GM21825 (cell line): ENCODE data around the gene VIPR2.
"Not testable (repeated sequence)": the region's sequence is repeated elsewhere in the genome, so short reads cannot be mapped to it uniquely, and the experiment has no call there.

Experiments
- ATAC-seq: cut with Tn5 transposase; IDR thresholded peaks from one replicate; pipeline ENCODE4 v1.9.1; 2021; ENCODE audit warnings: mild to moderate bottlenecking, moderate library complexity; ENCODE audit not compliant: unreplicated experiment

VIPR2 gene

DNA sequence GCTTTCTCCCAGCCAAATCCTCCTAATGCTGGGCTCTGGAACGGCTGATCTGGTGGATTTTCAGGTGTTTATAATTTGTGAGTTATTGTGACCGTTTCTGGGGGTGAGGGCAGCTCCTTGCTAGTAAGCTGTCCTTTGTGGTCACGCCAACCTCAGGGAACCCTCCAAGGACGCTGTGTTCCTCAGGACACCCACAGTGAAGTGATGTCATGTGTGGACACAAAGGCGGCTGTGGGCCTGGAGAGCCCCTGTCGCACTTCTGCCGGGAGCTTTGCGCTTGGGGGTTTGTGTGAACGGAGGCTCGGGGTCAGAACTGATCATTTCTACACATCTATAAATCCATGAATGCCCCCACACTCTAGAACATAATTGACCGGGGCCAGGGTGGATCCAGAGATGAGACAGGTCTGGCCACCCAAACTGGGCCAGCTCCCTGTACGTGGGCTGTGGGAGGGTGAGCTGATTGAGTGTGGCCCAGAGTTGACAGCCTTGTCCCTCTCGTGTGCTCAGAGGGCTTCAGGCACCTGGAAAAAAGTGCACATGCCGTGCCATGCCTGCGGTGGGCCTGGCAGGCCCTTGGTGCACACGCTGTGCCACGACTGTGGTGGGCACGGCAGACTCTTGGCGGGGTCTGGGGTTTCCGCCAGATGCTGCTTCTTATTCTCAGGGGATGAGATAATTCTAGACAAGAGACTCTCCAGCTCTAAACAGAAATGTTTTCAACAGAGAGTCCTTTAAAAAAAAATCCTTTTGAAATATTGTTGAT is 130.2 kb downstream of the VIPR2 start:
- no peak for ATAC-seq

DNA sequence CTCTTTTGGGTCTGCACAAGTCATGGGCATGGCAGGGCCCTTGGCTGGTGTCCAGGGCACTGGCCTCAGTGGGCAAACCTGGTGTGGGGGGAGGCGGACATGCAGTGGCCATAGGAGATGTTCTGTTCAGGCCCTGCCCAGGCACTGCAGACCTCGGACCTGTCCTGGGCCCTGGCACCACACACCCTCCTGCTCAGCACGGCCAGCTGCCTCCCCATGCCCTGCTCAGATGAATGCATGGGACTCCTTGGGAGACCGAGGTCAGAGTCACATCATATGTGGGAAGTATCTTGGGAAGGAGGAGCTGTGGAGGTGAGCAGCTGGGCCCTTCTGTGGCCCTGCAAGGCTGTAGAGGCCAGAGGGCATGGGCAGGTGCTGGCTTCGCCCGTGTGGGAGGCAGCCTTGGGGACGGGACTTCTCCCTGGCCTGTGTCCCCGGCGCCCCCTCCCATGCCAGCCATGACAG is 130.8 kb downstream of the VIPR2 start:
- no peak for ATAC-seq

DNA sequence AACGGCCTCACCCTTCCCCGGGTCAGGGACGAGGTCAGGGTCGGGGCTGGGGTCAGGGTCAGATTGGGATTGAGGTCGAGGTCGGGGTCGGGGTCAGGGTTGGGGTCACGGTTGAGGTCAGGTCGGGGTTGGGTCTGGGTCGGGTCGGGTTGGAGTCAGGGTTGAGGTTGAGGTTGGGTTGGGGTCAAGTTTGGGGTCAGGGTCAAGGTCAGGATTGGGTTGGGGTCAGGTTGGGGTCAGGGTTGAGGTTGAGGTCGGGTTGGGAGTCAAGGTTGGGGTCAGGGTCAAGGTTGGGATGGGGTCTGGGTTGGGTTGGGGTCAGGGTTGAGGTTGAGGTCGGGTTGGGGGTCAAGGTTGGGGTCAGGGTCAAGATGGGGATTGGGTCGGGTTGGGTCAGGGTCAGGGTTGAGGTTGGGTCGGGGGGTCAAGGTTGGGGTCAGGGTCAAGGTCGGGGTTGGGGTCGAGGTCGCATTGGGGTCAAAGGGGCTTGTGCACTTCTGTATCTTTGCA is 131.4 kb downstream of the VIPR2 start:
- ATAC-seq: no peak

DNA sequence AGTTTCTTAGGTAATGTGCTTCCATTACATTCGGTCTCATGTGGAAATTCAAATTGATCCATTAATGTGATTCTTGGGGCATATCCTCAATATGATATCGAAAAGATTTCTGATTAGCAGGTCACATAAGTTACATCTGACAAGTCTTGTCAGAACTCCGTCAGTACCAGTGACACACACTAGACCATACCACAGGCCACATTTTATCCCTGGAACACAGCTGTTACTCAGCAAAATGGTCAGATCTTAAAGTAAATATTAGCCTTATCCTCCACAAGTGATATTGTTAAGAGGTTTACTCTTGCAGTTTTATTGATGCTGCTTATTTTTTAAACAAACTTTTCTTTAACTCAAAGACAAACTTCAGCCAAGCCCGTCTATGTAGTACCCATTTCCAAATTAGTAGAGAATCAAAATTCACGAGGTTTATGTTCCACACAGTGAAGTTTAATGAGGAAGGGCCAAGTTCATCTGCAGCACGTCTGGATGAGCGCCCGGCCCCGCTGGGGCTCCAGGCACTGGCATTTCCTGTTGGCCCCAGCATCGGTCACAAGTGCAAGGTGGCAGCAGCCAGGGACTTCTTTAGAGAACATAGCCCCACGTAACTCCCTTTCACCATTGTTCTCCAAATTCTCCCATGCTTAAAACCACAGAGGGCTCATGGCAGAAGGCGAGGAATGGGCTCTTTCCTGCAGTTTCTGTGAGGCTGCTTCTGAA is 132.2 kb downstream of the VIPR2 start:
- ATAC-seq: no peak

DNA sequence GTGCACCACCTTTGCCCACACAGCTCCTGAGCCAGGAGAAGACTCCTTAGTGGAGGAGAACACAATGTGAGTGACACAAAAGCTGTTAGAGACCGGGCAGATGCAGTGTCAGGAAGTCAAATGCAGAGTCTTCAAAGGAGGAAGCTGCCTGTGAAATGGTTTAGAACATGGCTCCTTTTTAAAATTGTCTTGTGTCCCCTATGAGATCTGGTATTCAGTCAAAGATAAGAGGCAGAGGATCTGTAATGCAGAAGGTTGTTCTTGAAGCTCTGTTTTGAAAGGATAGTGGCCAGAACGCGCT is 133.0 kb downstream of the VIPR2 start:
- no peak for ATAC-seq

DNA sequence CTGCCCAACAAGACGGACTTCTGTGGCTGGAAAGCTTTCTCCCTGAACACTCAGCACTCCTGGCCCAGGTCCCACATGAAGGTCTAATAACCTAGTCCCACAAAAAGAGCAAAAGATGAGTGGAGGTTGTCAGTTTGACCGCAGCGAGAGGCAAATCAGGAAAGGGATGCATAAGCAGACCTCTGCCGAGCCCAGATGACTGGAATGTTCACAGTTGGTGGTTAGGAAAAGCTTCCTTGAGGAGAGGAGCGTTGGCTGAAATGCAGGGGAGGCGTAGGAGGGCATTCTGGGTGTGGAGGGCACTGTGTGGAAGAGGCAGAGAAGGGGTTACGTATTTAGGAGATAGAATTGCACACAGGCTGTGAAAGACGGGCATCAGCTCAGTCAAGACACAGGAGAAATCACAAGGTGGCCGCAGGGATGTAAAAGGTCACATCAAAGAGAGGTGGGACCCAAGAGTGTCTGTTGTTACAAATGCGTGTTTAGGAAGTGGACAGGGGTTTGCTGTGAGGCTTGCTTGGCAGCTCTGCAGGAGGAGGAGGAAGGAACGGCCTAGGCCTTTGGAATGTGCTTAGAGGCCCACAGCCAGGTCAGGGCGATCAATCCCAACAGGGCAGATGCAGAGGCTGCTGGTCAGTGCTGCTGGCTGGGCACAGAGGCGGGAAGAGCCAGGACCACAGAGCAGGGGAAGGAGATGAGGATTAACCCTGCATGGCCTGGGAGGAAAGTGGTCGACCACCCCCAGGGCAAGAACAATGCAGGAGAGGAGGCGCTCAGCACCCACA is 133.5 kb downstream of the VIPR2 start:
- no peak for ATAC-seq

DNA sequence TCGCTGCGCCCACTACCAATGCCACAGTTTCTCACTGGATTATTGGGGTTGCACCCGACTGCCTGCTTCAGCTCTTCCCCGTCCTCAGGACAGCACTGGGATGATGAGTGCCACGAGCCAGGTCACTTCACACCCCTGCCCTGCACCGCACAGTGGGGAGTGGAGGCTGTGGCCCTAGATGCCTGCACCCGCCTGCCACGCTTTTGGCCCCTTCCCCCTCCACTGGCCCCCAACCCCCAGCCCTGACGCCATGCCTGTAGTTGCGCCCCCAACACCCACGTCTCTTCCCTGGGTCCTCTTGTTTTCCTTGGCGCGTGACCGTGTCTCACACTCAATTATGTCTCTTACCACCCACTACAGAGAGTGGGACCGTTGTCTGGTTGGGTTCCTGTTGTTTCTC is 134.3 kb downstream of the VIPR2 start:
- no peak for ATAC-seq

DNA sequence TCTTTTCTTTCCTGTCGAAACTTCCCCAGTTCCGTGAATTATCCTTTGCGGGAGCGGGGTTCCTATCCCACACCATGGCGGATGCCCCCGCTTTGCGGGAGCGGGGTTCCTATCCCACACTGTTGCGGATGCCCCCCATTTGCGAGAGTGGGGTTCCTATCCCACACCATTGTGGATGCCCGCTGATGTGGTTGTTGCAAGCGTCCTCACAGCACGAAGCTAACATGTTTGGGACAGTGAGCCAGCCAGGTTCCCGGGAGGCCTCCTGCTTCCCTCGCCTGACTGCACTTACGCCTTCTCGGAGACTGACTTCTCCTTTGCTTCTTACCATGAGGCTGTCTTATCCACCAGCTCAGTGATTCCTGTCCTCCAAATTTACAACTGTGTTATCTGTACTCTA is 134.7 kb downstream of the VIPR2 start:
- no peak for ATAC-seq

DNA sequence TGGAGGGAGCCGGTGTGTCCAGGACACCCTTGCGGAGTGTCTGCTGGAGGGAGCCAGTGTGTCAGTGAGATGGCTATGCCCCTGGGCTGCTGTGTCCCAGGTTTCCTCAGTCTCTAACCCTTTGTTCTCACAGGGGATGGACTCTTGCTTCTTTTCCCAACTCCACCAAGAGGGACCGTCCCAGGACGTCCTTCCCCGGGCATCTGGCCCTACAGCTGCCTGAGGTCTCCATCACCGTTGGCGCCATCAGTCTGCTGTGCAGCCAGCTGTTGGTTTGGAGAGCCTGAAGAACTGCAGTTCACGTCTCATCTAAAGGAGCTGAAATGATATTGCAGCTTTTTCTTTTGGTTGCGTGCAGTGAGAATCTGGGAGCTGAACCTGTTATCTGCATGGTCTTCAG is 136.2 kb downstream of the VIPR2 start:
- ATAC-seq: no peak

DNA sequence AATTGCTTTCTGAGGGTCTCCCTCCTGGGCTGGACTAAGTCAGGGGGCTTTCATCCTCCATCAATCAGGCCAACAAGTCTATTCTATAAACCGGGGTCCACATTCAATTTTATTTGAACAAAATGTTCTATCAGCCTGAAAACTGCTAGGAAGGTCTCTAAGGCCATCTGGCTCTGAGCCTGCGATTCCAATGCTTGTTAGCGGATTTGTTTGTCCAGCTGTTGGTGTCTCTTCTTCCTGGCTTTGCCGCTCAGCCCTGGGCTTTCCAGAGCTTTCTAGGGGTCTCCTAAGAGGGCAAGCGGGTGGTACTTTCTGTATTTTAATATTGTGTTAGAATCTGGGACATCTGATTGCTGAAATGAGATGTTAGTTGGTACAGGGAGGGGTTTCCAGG is 136.7 kb downstream of the VIPR2 start:
- no peak for ATAC-seq

DNA sequence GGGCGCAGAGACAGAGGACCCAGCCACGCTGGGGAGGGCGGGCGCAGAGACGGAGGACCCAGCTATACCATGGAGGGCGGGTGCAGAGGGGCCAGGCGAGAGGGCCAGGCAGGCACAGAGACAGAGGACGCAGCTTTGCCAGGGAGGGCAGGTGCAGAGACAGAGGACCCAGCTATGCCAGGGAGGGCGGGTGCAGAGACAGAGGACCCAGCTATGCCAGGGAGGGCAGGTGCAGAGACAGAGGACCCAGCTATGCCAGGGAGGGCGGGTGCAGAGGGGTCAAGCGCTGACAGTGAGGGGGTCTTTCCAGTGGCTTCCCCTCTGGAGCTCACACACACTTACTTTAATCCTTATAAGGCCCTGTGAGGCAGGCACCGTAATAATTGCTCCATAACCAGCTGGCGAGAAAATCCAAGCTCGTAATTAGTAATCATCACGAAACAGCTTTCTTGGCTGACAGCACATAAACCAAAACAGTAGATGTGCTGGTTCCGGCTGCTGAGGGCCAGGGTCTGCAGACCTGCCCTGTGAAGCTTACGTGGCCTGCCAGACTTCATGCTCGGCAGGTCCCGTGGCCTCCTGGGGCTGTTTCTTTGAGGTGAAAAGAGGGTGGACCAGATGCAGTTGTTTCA is 137.2 kb downstream of the VIPR2 start:
- no peak for ATAC-seq

DNA sequence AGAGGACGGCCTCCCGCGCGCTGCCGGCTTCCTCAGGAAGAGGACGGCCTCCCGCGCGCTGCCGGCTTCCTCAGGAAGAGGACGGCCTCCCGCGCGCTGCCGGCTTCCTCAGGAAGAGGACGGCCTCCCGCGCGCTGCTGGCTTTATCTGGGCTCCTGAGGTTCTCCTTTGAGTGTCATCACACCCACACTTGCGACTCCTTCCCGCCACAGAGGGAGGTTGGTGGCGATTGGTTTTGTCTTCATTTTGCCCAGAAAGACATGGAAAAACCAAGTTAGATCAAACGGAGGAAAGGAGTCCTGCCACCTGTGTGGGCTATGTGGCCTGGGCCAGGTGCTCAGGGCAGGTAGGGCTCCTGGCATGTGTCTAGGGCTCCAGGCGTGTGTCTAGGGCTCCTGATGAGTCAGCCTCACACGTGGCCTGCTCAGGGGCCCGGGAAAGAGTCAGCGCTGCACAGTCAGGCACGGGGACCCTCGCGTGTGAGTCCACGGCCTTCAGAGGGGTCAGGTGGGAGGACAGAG is 138.0 kb downstream of the VIPR2 start:
- no peak for ATAC-seq

DNA sequence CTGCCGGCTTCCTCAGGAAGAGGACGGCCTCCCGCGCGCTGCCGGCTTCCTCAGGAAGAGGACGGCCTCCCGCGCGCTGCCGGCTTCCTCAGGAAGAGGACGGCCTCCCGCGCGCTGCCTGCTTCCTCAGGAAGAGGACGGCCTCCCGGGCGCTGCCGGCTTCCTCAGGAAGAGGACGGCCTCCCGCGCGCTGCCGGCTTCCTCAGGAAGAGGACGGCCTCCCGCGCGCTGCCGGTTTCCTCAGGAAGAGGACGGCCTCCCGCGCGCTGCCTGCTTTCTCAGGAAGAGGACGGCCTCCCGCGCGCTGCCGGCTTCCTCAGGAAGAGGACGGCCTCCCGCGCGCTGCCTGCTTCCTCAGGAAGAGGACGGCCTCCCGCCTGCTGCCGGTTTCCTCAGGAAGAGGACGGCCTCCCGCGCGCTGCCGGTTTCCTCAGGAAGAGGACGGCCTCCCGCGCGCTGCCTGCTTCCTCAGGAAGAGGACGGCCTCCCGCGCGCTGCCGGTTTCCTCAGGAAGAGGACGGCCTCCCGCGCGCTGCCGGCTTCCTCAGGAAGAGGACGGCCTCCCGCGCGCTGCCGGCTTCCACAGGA is 138.6 kb downstream of the VIPR2 start:
- ATAC-seq: not testable (repeated sequence)

DNA sequence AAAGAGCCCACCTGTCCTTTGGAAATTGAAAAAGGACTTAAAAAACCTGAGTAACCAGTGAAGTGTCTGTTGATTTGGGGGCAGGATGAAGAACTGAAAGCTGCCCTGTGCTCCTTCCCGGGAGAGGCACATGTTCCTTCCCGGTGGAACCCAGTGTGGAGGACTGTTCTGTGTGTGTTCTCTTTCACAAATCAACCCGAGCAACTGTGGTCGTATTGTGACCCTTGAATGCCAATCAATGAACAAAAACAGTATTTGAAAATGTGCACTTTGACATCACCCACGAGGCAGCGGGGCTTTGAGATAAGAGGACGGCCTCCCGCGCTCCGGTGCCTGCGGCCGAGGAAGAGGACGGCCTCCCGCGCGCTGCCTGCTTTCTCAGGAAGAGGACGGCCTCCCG is 139.0 kb downstream of the VIPR2 start:
- no peak for ATAC-seq

DNA sequence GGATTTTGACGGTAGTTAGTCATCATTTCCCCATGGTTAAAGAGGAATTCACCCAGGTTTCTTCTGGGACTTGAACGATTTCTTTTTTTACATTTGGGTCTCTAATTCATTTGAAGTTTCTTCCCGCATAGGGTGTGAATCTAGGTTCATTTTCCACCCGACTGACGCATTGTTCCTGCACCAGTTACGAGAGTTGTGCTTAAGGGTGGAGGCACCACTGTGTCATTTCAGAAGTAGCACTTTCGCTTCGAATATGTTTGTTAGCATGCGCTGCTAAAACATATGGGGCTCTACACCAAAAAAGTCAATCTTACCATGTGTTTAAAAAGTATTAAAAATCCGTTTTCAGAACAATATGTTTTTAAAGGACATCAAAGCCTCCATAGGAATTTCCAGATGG is 140.3 kb downstream of the VIPR2 start:
- ATAC-seq: no peak

DNA sequence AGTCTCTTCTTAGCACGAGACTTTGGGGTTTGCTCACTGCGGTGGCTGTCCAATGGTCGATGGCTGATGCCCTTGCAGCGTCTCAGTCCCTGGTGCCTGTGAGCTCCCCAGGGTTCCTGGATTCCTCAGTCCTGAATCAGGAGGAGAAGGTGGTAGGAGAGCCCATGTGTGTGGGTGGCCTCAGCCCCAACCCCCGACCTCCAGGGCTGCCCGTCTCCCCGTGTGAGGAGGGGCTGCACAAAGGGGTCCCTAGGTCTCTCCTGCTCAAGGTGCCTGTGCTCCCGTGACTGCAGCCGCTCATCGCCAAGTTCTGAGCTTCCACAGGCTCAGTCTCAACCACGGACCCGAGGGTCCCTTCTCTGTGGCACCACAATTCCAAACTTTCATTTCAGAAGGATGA is 142.9 kb downstream of the VIPR2 start:
- ATAC-seq: no peak

DNA sequence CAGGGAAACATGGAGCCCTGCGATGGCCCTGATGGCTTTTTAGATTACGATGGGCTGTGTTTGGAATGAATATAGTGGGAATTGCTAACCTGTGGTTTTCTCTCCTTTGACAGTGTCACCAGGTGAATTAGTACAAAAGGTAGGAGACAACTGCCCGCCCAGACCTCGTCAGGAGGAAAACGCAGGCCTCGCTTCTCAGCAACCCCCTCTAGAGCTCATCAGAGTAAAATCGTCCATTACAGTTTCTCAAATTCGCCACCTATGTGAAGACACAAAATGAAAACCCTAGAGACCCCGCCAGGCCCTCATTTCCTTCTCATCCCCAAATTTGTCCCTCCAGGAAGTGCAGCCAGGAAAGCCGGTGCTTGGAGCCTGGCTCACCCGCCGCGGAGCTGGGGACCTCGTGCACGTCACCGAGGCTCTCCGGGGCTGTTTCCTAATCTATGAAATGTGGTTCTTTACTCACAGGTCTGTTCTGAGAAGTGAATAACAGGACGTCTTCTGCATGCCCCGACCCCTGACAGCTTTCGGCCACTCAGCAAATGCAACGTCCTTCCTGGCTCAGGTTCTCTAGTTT is 143.7 kb downstream of the VIPR2 start:
- ATAC-seq: no peak

DNA sequence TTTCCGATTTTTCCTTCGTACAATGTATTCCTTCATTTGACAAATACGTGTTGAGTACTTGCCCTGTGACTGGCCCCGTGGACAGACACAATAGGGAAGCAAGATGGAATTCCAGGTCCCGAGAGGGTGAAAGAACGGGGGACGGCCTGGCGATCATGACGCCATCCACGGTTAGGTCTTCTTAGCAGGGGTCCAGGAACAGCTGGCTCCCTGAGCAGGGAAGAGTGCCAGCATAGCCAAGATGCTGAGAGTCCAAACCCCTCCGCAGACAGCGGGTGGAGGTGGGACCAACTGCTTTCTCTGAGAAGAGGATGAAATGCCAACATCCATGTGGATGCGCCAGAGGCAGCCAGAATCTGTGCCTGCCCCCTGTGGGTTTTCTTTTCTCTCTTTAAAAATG is 144.6 kb downstream of the VIPR2 start:
- no peak for ATAC-seq

DNA sequence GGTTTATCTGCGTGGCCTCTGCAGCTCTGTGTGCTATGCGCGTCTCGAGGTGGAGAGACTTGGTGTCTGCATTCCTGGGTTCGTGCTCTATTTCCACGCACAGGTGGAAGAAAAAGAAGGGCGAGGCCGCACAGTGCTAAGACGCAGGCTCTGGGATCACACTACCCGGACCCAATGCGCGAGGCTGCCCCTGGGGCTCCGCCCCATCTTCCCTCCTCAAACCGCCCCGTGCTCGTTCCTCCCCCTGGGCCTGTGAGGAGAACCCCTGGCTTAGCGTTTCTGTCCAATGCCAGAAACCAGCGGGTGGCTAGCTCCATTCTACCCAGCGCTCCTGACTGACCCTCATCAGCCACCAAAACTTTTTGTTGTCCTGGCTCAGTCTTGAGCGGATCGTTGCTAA is 145.2 kb downstream of the VIPR2 start:
- ATAC-seq: no peak

DNA sequence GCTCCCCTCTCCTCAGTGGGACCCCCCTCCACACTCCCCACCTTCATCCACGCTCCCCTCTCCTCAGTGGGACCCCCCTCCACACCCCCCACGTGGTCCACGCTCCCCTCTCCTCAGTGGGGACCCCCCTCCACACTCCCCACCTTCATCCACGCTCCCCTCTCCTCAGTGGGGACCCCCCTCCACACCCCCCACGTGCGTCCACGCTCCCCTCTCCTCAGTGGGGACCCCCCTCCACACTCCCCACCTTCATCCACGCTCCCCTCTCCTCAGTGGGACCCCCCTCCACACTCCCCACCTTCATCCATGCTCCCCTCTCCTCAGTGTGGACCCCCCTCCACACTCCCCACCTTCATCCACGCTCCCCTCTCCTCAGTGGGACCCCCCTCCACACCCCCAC is 146.4 kb downstream of the VIPR2 start:
- not testable (repeated sequence) for ATAC-seq
